GM08714 (cell line): ENCODE results near the gene ARID1B.
"Not testable (repeated sequence)": the region's sequence is repeated elsewhere in the genome, so short reads cannot be mapped to it uniquely, and the experiment has no call there.

Experiments
- H3K4me3 ChIP-seq: fragments of 200-500 bp; sonication (Bioruptor generic); 2 replicates; pipeline ENCODE4 v1.5.1; 2014; ENCODE audit warnings: mild to moderate bottlenecking, low read length, inconsistent platforms
- ZNF274 ChIP-seq: IDR thresholded peaks from 2 replicates; pipeline ENCODE4 v1.6.1; 2012; ENCODE audit warnings: mild to moderate bottlenecking, low read depth, low read length

The ARID1B gene

DNA sequence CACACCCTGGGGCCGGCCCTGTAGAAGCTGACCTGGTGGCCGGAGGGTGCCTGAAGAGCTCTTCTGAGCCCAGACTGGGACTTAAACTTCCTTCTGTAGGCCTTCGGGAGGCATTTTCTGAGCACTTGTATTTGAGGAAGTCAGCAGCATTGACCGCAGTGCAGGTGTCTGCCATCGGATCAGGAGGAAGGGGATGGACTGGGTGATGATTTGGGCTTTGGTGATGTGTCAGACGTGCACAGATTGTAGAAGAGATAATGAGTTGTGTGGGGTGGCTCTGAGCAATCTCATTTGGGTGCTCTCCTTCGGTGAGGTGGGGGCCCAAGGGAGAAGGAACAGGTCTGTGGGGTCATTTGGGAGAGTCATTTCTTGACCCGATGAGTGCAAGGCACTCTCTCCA is 150.9 kb downstream of the ARID1B start:
- TF ChIP-seq ZNF274, result no peak

GRCh38 chr6:156928972-156929371 is 151.8 kb downstream of the ARID1B start:
- no peak for TF ChIP-seq ZNF274
- no peak overlapping the region for H3K4me3 ChIP-seq

More for the DNA sequence above, 150.9 kb downstream of the ARID1B start:
- no peak overlapping the region for H3K4me3 ChIP-seq

GRCh38 chr6:156931283-156931682 is 154.1 kb downstream of the ARID1B start:
- no peak for TF ChIP-seq ZNF274
- H3K4me3 ChIP-seq, result no peak overlapping the region

DNA sequence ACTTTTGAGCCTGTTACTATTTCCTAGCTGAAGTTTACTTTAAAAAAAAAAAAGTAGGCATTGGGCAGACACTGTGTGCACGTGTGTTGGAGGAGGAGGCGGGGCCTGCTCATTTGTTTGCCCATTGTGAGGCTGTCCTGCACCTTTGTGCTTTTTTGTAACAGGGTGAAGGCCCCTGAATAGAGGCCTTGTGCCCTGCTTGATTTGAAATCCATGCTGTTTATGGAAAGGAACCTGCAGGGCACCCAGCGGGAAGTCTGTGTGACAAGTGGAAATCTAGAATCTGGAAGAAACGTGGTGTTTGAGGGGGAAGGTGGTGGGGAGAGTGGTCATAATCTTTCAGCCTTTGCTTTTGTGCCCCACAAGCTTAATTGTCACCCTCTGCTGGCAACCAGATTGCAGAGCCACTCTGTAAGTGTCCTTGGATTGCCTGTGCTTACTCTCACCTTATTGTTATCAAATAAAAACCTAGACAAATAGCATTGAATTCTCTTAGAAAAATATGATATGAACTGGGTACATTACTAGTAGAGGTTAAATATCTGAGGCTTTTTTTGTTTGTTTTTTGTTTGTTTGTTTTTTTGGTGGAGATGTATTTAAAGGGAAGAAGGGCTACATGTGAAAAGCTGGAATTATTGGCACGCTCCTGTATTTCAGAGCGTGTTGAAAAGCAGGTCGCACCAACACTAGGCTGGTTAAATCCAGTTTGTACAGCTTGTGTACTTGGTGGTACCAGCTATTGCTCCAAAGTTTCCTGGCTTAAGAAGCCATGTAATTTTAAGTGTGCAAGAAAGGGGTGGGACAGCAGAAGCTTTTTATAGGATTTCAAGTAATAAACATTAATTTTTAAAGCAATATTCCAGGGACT is 156.3 kb downstream of the ARID1B start:
- H3K4me3 ChIP-seq, result no peak overlapping the region
- no peak for TF ChIP-seq ZNF274

GRCh38 chr6:156934069-156934460 is 156.9 kb downstream of the ARID1B start:
- no peak for TF ChIP-seq ZNF274
- H3K4me3 ChIP-seq, result no peak overlapping the region

DNA sequence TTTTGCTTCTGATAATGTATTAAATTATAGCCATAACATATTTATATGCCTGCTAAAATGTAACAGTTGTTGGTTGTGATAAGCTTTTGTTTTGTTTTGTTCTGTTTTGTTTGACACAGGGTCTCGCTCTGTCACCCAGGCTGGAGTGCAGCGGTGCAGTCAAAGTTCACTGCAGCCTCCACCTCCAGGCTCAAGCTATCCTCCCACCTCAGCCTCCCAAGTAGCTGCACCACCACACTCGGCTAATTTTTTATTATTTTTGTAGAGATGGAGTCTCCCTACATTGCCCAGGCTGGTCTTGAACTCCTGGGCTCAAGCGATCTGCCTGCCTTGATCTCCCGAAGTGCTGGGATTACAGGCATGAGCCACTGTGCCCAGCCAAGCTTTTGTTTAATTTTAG is 157.8 kb downstream of the ARID1B start:
- no peak for TF ChIP-seq ZNF274

DNA sequence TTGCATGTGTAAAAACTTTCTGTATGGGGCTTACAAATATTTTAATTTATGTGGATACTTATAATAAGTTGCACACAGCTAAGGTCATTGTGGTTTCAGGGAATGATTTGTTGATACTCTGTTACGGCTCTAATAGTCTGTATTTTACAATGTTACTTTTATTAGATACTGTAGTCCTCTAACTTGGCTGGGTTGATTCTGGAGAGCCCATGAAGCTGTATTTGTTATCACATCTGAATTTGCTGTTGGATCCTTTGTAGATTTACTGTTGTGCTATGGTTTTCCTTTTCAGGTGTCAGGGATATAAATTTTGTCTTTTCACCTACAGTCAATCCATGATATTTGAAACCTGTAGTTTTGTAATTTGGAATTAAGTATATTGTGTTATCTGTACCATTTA is 161.0 kb downstream of the ARID1B start:
- no peak overlapping the region for H3K4me3 ChIP-seq
- TF ChIP-seq ZNF274, result no peak

More for the DNA sequence above, 157.8 kb downstream of the ARID1B start:
- no peak overlapping the region for H3K4me3 ChIP-seq

- H3K4me3 ChIP-seq, result no peak overlapping the region
- TF ChIP-seq ZNF274, result no peak
Observed at GRCh38 chr6:156940221-156940620, 163.0 kb downstream of the ARID1B start.

DNA sequence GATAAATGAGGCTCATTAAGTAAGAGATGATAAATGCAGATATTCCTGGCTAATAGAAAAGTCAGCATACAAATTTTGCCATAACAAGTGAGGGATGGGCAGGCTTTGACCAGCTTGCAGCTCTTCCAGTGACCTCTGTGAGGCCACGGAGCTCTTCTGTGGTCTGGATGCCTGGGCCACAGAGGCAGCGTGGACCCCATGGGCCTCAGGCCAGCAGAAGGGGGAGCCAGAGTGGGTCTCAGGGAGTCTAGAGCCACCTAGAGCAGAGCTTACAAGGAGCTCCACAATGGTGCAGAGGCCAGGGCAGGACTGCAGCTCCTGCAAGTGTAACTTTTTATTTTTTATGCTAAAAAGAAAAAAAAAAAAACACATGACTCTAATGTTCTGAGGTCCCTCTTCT is 165.1 kb downstream of the ARID1B start:
- no peak overlapping the region for H3K4me3 ChIP-seq
- TF ChIP-seq ZNF274, result no peak

GRCh38 chr6:156943166-156943565 is 166.0 kb downstream of the ARID1B start:
- TF ChIP-seq ZNF274, result no peak
- no peak overlapping the region for H3K4me3 ChIP-seq

DNA sequence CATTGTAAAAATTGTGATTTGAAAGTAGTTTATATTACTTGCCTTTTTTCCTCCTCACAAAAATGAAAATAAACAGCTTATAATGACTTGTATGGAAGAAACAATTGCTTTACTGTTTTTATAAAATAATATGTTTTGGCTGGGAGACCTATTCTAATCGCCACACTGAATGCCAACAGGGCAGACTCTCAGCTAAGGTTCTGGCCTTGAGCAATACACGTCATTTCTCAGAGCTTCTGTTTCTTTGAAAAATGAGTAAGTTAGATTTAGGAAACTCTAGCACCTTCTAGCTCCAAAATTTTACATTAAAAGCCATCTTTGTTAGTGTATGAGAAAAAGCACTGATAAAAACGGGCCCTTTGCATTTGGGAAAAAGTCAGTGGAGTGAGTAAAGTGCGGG is 166.6 kb downstream of the ARID1B start:
- no peak overlapping the region for H3K4me3 ChIP-seq
- no peak for TF ChIP-seq ZNF274

- H3K4me3 ChIP-seq, result no peak overlapping the region
- TF ChIP-seq ZNF274, result no peak
Observed at GRCh38 chr6:156944412-156944811, 167.2 kb downstream of the ARID1B start.

DNA sequence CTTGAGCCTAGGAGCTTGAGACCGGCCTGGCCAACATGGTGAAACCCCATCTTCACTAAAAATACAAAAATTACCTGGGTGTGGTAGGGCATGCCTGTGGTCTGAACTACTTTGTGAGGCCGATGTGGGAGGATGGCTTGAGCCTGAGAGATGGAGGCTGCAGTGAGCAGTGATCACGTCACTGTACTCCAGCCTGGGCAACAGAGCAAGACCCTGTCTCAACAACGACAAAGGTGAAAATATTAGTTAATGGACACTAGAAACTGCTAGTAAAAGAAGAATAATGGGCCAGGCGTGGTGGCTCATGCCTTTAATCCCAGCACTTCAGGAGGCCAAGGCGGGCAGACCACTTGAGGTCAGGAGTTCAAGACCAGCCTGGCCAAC is 168.6 kb downstream of the ARID1B start:
- H3K4me3 ChIP-seq, result not testable (repeated sequence)

- H3K4me3 ChIP-seq, result no peak overlapping the region
- no peak for TF ChIP-seq ZNF274
Observed at GRCh38 chr6:156946370-156946936, 169.3 kb downstream of the ARID1B start.

DNA sequence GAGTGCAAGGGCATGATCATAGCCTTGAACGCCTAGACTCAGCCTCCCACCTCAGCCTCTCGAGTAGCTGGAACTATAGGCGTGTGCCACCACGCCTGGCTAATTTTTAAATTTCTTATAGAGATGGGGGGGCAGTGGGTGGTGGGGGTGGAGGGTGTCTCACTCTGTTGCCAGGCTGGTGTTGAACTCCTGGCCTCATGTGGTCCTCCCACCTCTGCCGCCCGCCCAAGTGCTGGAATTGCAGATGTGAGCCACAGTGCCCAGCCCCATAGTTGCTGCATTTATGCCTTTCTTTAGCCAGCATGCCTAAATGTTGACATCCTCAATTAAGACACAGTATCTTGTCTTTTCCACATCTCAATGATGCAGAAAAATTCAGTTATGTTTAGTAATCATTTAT is 171.1 kb downstream of the ARID1B start:
- TF ChIP-seq ZNF274, result no peak
- H3K4me3 ChIP-seq, result no peak overlapping the region
